ENCODE measurements around the gene NDRG3.
A peak's percentile ranks its signal among the peaks of the same experiment; 100 is the strongest.
"Not testable (repeated sequence)": the region's sequence is repeated elsewhere in the genome, so short reads cannot be mapped to it uniquely, and the experiment has no call there.

NDRG3 gene

DNA sequence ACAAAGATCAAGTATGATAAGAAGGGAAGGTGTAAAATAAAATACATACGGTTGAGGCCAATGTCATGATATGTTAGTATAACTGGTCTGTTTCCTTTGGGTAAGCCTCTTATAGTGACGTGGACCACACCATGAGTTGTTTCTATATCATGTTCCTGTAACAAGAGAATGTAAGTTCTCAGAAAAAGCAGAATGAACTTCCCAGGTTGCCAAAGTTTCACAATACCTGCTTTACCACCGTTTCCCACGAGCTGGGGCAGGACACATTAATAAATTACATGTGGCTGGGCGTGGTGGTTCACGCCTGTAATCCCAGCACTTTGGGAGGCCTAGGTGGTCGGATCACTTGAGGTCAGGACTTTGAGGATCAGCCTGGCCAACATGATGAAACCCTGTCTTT lies 57.3 kb downstream of the NDRG3 start:
- Mint-ChIP-seq H3K27me3 (ENCODE audit: low read depth) (no peaks in the 10 kb centered on the region), H3K36me3 (ENCODE audit: low read depth) (peaks cover 2% of the 10 kb centered on the region), H3K4me3 (no peak overlapping the region), H3K27ac (no peak overlapping the region), H3K9me3 (no peaks in the 10 kb centered on the region), H3K4me1 (ENCODE audit: low read depth) (no peaks in the 10 kb centered on the region)

DNA sequence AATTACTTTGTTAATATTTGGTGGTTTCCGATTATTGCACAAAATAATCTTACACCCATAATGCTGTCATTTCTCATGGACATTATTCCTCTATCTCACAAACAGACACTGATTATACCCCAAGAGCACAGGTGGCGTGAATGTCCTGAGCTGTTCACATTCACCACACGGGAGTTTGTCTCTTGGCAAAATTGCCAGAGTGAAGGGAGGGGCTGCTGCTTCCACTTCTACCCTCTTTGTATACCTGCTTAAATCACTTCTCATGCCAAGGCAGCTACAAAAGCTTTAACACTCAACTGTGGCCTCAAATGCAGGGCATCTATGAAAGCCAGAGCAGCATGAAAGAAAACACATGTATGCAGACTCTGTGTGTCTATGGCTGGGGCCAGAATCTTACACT lies 58.0 kb downstream of the NDRG3 start:
- Mint-ChIP-seq H3K27me3 (ENCODE audit: low read depth) (no peaks in the 10 kb centered on the region), H3K36me3 (ENCODE audit: low read depth) (peaks cover 2% of the 10 kb centered on the region), H3K9me3 (no peaks in the 10 kb centered on the region), H3K27ac (no peak overlapping the region), H3K4me3 (no peak overlapping the region), H3K4me1 (ENCODE audit: low read depth) (no peaks in the 10 kb centered on the region)

DNA sequence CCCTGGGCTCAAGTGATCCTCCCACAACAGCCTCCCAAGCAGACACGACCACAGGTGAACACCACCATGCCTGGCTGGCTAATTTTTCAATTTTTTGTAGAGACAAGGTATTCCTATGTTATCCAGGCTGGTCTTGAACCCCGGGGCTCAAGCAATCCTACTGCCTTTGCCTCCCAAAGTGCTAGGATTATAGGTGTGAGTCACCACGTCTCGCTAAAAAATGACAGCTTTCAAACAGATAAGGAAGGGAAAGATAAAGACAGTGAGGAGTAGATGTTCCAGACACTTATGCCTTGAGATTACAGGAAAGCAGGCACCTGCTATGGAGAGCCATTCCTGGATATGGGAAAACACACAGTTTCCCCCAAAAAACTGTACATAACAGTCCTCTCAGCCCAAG lies 58.9 kb downstream of the NDRG3 start:
- Mint-ChIP-seq H3K4me3 (no peak overlapping the region), H3K4me1 (ENCODE audit: low read depth) (no peaks in the 10 kb centered on the region), H3K36me3 (ENCODE audit: low read depth) (peaks cover 7% of the 10 kb centered on the region), H3K27ac (no peak overlapping the region), H3K27me3 (ENCODE audit: low read depth) (no peaks in the 10 kb centered on the region), H3K9me3 (no peaks in the 10 kb centered on the region)

DNA sequence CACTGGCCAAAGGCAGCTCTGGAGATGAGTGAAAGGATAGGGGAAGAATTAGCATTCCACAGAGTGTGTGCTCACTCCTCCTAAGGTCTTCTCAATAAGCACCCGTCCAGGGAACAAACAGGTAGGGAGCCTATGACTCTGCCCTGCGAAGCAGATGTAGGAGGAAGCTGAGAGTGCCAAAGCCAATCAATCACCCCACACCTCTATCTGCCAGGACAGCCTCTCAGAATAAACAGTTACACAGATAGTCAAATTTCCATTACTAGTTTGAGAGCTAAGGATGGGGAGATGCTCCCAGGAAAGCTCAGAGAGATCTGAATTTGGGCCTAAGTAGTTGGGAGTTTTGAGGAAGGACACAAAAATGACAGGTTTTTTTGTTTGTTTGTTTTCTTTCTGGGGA lies 59.4 kb downstream of the NDRG3 start:
- Mint-ChIP-seq H3K27me3 (ENCODE audit: low read depth) (no peaks in the 10 kb centered on the region), H3K36me3 (ENCODE audit: low read depth) (peaks cover 7% of the 10 kb centered on the region), H3K9me3 (no peaks in the 10 kb centered on the region), H3K4me3 (no peak overlapping the region), H3K27ac (no peak overlapping the region), H3K4me1 (ENCODE audit: low read depth) (no peaks in the 10 kb centered on the region)

DNA sequence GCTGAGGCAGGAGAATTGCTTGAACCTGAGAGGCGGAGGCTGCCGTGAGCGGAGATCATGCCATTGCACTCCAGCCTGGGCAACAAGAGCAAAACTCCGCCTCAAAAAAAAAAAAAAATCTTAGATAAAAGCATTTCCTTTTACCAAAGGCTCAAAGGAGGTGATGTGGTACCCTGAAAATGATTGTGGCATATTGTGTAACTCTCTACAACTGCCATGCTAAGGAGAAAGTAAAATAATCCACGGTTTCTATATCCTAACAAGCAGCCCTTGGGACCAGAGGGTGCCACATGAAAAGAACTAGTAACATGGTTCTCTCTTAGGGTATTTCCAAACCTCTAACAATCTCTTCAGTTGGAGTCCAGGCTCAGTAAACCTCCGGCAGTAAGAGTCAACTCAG lies 61.1 kb downstream of the NDRG3 start:
- Mint-ChIP-seq H3K27me3 (ENCODE audit: low read depth) (no peaks in the 10 kb centered on the region), H3K27ac (no peak overlapping the region), H3K36me3 (ENCODE audit: low read depth) (peaks cover 9% of the 10 kb centered on the region), H3K4me3 (no peak overlapping the region), H3K9me3 (no peaks in the 10 kb centered on the region), H3K4me1 (ENCODE audit: low read depth) (no peaks in the 10 kb centered on the region)

DNA sequence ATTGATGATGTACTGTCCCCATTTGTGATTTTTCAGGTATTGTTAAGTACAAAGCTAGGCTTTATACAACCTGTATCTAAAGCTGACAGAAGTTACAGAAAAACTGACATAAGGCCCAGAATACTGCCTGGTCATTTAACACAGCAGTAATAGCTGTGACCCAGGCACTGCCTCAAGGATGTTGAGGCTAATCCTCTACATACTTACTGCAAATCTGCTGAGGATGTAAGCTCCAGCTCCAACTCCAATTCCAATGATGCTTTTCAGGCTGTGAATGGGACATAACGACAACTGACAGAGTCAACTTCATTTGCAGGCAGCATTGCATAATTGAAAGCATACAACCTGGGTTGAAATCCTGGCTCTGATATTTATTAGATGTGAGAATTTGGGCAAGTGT lies 63.6 kb downstream of the NDRG3 start:
- no peak overlapping the region for H3K27ac Mint-ChIP-seq
- H3K4me1 Mint-ChIP-seq (ENCODE audit: low read depth), result no peaks in the 10 kb centered on the region
- no peaks in the 10 kb centered on the region for H3K9me3 Mint-ChIP-seq
- peaks cover 9% of the 10 kb centered on the region for H3K36me3 Mint-ChIP-seq (ENCODE audit: low read depth)
- no peaks in the 10 kb centered on the region for H3K27me3 Mint-ChIP-seq (ENCODE audit: low read depth)
- H3K4me3 Mint-ChIP-seq, result no peak overlapping the region

DNA sequence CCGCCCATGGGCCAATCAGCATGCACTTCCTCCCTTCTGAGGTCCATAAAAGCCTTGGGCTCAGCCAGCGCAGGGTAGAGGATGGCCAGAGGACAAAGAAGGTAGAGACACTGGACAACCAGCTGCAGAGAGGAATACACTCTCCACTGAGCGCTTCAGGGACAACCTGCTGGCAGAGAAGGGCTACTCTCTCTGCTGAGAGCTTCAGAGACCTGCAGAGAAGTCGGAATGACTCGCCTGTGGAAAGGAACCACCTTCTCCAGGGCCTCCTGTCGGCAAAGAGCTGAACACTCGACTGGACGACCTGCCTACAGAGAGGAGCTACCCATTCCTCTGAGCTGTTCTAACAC lies 68.5 kb downstream of the NDRG3 start:
- Mint-ChIP-seq H3K27ac (no peak overlapping the region), H3K4me3 (no peak overlapping the region), H3K9me3 (no peaks in the 10 kb centered on the region), H3K36me3 (ENCODE audit: low read depth) (peaks cover 6% of the 10 kb centered on the region), H3K4me1 (ENCODE audit: low read depth) (no peaks in the 10 kb centered on the region), H3K27me3 (ENCODE audit: low read depth) (no peaks in the 10 kb centered on the region)

DNA sequence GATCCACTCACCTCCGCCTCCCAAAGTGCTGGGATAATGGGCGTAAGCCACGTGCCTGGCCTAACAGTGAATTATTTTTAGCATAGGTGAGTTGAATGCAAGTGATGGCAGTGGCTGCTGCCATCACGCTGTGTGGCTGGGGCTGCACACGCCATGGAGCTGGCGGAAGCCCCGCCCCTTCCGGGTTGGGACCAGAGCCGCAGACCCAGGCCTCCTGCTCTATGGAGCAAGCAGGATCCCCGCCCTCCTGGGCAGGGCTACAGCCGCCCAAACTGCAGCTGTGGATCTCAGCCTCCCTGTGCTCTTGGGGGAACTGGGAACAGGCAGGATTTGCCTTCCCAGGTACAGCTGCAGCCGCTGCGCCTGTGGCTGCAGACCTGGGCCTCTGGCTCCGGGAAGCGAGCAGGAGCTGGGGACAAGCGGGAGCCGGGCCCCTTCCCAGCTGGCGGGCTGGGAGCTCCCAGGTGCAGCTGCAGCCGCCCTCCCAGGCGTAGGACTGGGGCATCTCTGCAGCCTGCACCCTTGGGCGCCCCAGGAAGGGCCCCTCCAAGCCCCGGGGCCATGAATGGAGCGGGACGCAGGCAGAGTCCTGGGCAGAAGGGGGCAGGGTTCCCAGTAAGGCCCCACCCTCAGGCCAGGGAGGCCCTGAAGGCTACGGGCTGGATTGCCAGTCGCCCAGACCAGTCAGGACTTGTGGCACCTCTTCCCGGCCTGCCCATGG lies 69.0 kb downstream of the NDRG3 start:
- H3K27me3 Mint-ChIP-seq (ENCODE audit: low read depth), result no peaks in the 10 kb centered on the region
- H3K4me1 Mint-ChIP-seq (ENCODE audit: low read depth), result no peaks in the 10 kb centered on the region
- H3K9me3 Mint-ChIP-seq, result no peaks in the 10 kb centered on the region
- H3K36me3 Mint-ChIP-seq (ENCODE audit: low read depth), result peaks cover 1% of the 10 kb centered on the region
- no peak overlapping the region for H3K4me3 Mint-ChIP-seq
- H3K27ac Mint-ChIP-seq, result no peak overlapping the region

DNA sequence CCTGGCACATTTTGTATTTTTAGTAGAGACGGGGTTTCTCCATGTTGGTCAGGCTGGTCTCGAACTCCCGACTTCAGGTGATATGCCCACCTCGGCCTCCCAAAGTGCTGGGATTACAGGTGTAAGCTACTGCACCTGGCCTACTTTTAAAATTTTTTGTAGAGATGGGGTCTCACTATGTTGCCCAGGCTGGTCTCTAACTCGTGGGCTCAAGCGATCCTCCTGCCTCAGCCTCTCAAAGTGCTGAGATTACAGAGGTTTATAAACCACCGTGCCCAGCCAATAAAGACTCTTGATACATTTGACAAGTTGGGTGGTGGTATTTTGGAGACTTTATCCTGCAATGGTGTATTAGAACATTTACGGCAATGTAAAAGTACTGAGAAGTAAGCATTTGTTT lies 70.3 kb downstream of the NDRG3 start:
- H3K4me1 Mint-ChIP-seq (ENCODE audit: low read depth); H3K27me3 Mint-ChIP-seq (ENCODE audit: low read depth); H3K9me3 Mint-ChIP-seq; H3K36me3 Mint-ChIP-seq (ENCODE audit: low read depth); H3K4me3 Mint-ChIP-seq; H3K27ac Mint-ChIP-seq: not testable (repeated sequence)

DNA sequence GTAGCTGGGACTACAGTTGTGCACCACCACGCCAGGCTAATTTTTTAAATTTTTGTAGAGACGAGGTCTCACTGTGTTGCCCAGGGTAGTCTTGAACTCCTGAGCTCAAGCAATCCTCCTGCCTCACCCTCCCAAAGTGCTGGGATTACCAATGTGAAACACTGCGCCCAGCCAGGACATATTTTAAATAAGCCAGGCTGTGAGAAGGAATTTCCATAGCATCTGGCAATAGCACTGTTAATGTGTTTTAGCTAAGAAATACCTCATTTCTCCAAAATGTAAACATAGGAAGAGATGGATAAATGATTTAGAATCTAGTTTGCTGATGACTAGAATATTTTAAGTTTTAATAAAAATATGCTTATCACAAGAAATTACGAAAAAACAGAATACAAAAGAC lies 72.9 kb downstream of the NDRG3 start:
- H3K27ac Mint-ChIP-seq, result no peak overlapping the region
- no peaks in the 10 kb centered on the region for H3K4me1 Mint-ChIP-seq (ENCODE audit: low read depth)
- peaks cover 8% of the 10 kb centered on the region for H3K36me3 Mint-ChIP-seq (ENCODE audit: low read depth)
- H3K27me3 Mint-ChIP-seq (ENCODE audit: low read depth), result no peaks in the 10 kb centered on the region
- H3K9me3 Mint-ChIP-seq, result no peaks in the 10 kb centered on the region
- H3K4me3 Mint-ChIP-seq, result no peak overlapping the region

DNA sequence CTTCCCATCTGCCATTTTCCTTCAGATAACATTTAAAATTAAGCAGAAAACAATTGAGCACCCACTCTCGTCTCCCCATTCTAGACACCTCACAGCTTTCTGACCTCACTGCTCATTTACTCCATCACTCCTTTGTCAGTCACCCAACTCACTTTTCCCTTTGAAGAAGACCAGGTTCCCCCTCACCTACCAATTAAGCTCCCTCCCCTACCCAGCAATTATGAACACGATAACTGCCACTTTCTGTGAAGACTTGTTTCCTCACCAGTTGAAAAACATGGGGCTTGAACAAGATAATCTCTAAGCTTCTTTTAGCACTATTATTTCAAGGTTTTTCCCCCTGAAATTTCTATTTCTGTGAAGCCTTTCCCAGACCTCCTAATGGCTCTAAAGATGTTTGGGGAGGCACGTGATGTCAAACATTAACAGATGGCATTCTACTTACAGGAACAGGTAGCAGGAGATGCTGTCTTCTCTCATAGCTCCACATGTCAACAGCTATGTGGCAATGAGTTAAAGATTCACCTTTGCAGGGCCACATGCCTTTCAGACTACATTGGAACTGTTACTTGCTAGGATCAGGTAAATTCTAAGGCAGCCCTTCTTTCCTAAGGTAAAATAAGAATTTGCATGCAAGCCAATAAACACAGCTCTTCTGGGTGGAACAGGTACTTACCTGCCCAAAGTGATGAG lies 75.1 kb downstream of the NDRG3 start:
- Mint-ChIP-seq H3K27ac (no peak overlapping the region), H3K9me3 (no peaks in the 10 kb centered on the region), H3K27me3 (ENCODE audit: low read depth) (no peaks in the 10 kb centered on the region), H3K4me1 (ENCODE audit: low read depth) (no peaks in the 10 kb centered on the region), H3K4me3 (no peak overlapping the region), H3K36me3 (ENCODE audit: low read depth) (peaks cover 8% of the 10 kb centered on the region)

DNA sequence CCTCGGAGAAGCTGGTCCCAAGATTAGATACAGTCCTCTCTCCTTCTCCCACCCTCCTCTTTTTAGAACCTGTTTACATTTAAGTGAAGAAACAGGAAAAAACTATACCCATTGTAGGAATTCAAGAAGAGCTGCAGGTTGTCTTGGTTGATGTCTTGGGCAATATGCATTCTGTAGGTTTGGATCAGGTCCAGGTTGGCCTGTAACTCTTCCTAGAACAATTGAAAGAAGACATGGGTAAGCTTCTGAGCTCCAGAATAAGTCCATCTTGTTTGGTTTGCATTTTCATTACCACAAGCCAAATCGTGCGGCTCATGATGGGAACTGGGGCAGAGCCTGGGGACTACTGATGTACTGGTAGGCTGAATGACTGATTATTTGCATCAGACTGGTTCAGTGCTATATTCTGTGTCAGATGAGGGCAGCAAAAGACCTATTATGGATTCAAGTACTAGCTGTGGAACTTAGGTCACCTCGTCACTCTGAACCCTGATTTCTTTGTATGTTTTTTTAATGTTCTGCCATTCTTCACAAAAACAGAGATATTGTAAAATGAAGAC lies 79.6 kb downstream of the NDRG3 start:
- no peak overlapping the region for H3K4me3 Mint-ChIP-seq
- peaks cover 3% of the 10 kb centered on the region for H3K4me1 Mint-ChIP-seq (ENCODE audit: low read depth)
- H3K27me3 Mint-ChIP-seq (ENCODE audit: low read depth), result no peaks in the 10 kb centered on the region
- H3K27ac Mint-ChIP-seq, result no peak overlapping the region
- H3K36me3 Mint-ChIP-seq (ENCODE audit: low read depth), result peaks cover 14% of the 10 kb centered on the region
- no peaks in the 10 kb centered on the region for H3K9me3 Mint-ChIP-seq

DNA sequence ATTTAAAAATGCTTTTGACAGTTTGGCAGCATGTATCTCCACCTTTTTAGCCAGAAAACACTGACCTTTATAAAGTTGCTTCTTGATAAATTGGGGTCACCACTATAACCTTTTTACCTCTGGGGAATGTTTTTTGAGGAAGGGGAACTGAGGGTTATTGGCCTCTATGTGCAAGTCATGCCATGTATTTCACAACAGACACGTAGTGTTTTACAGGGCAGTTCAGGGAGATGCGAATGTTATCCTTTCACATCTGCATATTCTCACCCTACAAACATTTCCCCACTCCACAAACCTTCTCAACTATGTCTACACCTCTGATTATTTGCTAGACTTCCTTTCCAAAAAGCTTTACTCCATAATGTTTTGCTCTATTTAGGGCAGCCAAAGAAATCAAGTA lies 82.9 kb downstream of the NDRG3 start:
- Mint-ChIP-seq H3K27ac (no peak overlapping the region), H3K4me3 (no peak overlapping the region), H3K4me1 (ENCODE audit: low read depth) (peaks cover 17% of the 10 kb centered on the region), H3K9me3 (no peaks in the 10 kb centered on the region), H3K36me3 (ENCODE audit: low read depth) (peaks cover 17% of the 10 kb centered on the region), H3K27me3 (ENCODE audit: low read depth) (no peaks in the 10 kb centered on the region)

DNA sequence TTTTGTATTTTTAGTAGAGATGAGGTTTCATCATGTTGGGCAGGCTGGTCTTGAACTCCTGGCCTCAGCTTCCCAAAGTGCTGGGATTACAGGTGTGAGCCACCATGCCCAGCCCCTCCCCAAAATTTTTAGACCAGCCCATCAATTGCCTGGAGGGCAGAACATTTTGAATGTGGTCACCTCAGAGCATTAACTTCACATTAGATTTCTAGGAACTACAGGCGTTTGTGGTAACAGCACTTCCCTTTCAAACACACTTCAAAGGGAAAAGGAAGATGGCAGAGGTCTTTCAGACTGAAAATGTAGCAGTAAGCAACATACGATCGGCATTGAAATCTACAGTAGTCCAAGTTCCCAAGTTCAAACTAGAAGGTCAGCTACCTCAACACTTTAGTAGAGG lies 87.6 kb downstream of the NDRG3 start:
- no peaks in the 10 kb centered on the region for H3K27me3 Mint-ChIP-seq (ENCODE audit: low read depth)
- H3K4me1 Mint-ChIP-seq (ENCODE audit: low read depth), result peaks cover 23% of the 10 kb centered on the region
- H3K27ac Mint-ChIP-seq, result peak overlapping the region; percentile 70
- H3K9me3 Mint-ChIP-seq, result no peaks in the 10 kb centered on the region
- peak overlapping the region; percentile 67 for H3K4me3 Mint-ChIP-seq
- peaks cover 21% of the 10 kb centered on the region for H3K36me3 Mint-ChIP-seq (ENCODE audit: low read depth)

DNA sequence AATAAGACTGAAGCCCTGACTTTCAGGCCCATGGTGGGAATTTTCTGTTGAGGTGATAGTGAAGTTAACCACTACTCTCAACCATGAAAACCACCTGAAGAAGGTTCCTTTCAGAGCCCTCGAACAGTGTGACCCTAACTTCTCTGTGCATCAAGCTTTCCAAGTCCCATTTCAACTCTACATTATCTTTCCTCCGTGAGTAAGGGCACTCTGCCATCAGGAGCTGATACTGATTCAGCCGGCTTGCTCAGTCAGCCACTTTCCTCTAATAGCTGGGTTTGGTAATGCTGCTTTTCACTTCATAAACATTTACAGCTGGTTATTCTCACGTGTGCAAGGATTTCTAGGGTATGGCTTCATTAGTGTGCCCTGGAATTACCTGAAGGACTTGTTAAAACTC lies 89.2 kb downstream of the NDRG3 start:
- Mint-ChIP-seq H3K27ac (no peak overlapping the region), H3K4me3 (no peak overlapping the region), H3K4me1 (ENCODE audit: low read depth) (peaks cover 23% of the 10 kb centered on the region), H3K36me3 (ENCODE audit: low read depth) (peaks cover 25% of the 10 kb centered on the region), H3K9me3 (no peaks in the 10 kb centered on the region), H3K27me3 (ENCODE audit: low read depth) (no peaks in the 10 kb centered on the region)

Measured in T-helper 1 cell treated with Interleukin-12 subunit alpha and Interleukin-12 subunit beta and Interleukin-4 antibody, amounts not matched to agents 30 μg/mL and 1 μg/mL, for 36 hours (primary cell).